PFSK-1 (cell line): ENCODE results near the gene PLD5.

Source experiments
- FOXP2 ChIP-seq: optimal IDR thresholded peaks from 2 replicates; pipeline ENCODE3; 2011; ENCODE audit warnings: borderline replicate concordance, control low read depth, inconsistent platforms; ENCODE audit not compliant: insufficient read depth; ENCODE audit errors: extremely low read length, extremely low read depth
- POLR2AphosphoS5 ChIP-seq: IDR thresholded peaks from 2 replicates; pipeline ENCODE4 v1.6.1; 2012; ENCODE audit warnings: low read depth, mild to moderate bottlenecking, control low read depth, low read length, moderate library complexity
- REST ChIP-seq, 2 experiments: IDR thresholded peaks; 2 replicates each; pipeline versions ENCODE4 v1.6.1 to v1.8.0; 2011 to 2012; ENCODE audit warnings: low read depth in 2 of 2, low read length in 2 of 2, control low read depth in 1 of 2, inconsistent platforms in 1 of 2, mild to moderate bottlenecking in 1 of 2, moderate library complexity in 1 of 2; ENCODE audit not compliant: insufficient read depth in 1 of 2
- SIN3A ChIP-seq: IDR thresholded peaks from 2 replicates; pipeline ENCODE4 v1.6.1; 2012; ENCODE audit warnings: mild to moderate bottlenecking, low read length, moderate library complexity, borderline replicate concordance; ENCODE audit not compliant: insufficient read depth
- TAF1 ChIP-seq: IDR thresholded peaks from 2 replicates; pipeline ENCODE4 v1.6.1; 2012; ENCODE audit warnings: low read length, control low read depth, borderline replicate concordance; ENCODE audit not compliant: insufficient read depth

DNA sequence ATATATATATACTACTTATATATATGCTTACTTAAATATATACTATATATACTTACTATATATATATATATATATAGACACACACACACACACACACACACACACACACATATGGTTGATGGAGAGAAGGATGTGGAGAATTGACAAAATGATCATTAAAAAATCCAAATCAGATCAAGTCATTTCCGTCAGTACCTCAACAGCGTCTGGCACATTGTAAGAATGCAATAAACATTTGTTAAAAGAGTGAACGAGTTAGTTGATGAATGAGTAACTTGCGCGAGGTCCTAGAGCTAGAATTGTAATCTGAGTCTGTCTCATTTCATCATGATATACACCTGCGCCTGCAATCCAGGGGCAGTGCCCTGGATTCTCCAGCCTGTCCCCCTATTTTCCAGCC lies 282.6 kb downstream of the PLD5 start:
- no peak for TF ChIP-seq POLR2AphosphoS5
- TF ChIP-seq REST (IDR thresholded peaks at IDR 0.05; ENCODE audit: insufficient read depth in 1 of 2, low read depth in 2 of 2, low read length in 2 of 2), result no peak
- TF ChIP-seq TAF1, result no peak
- no peak for TF ChIP-seq SIN3A
- no peak for TF ChIP-seq FOXP2
